Measurements from ENCODE around the gene WDR59. TPM values are rescaled to one million over a fixed set of nuclear protein-coding genes. Genes with fewer than 3 reads are reported as not detected.

Gene WDR59
- total RNA-seq, 1 donor from 2014 or later, result 47.3 TPM

Other genes starting within 250 kb of the WDR59 start
- gene FA2H, start 210.3 kb downstream of the WDR59 start, total RNA-seq, result not detected
- gene ZNRF1, start 13.9 kb upstream of the WDR59 start, total RNA-seq, result 23.5 TPM
- gene LDHD, start 131.7 kb upstream of the WDR59 start, total RNA-seq, result 10.2 TPM
- 6.2 TPM for gene ZFP1, start 163.4 kb upstream of the WDR59 start, total RNA-seq
- 4.1 TPM for gene CTRB2, start 222.0 kb upstream of the WDR59 start, total RNA-seq
- gene CTRB1, start 233.9 kb upstream of the WDR59 start, total RNA-seq, result 4.8 TPM

All from mesenteric fat pad (tissue), 1 donor.